H9 (cell line): Measurements from ENCODE around the gene CD53. TPM values are rescaled to one million over a fixed set of nuclear protein-coding genes. Genes with fewer than 3 reads are reported as not detected.

Source experiments
- DNase-seq: peaks from one replicate; pipeline ENCODE4 v3.0.0-alpha.2; 2017
- H2AFZ ChIP-seq: one replicate; pipeline ENCODE4 v1.6.1; 2013; ENCODE audit warnings: mild to moderate bottlenecking, low read length, control low read depth, moderate library complexity
- H2AK5ac ChIP-seq: 2 replicates; pipeline ENCODE4 v1.6.1; 2013; ENCODE audit warnings: low read length, control low read depth, mixed read lengths; ENCODE audit not compliant: insufficient read length
- H2BK120ac ChIP-seq: one replicate; pipeline ENCODE4 v1.6.1; 2013; ENCODE audit warnings: low read depth, mild to moderate bottlenecking, low read length, control low read depth, inconsistent platforms; ENCODE audit not compliant: poor library complexity, severe bottlenecking
- H2BK12ac ChIP-seq: 2 replicates; pipeline ENCODE4 v1.6.1; 2013; ENCODE audit warnings: low read length, control low read depth, mixed read lengths, low read depth; ENCODE audit not compliant: insufficient read length
- H2BK15ac ChIP-seq: 2 replicates; pipeline ENCODE4 v1.6.1; 2013; ENCODE audit warnings: low read depth, low read length, control low read depth
- H2BK20ac ChIP-seq: one replicate; pipeline ENCODE4 v1.6.1; 2013; ENCODE audit warnings: low read depth, mild to moderate bottlenecking, low read length, control low read depth, inconsistent platforms; ENCODE audit not compliant: poor library complexity, severe bottlenecking
- H2BK5ac ChIP-seq: 2 replicates; pipeline ENCODE4 v1.6.1; 2013; ENCODE audit warnings: low read length, control low read depth, mixed read lengths; ENCODE audit not compliant: insufficient read length
- H3K14ac ChIP-seq: 2 replicates; pipeline ENCODE4 v1.6.1; 2013; ENCODE audit warnings: low read length, control low read depth; ENCODE audit not compliant: insufficient read depth
- H3K18ac ChIP-seq: 2 replicates; pipeline ENCODE4 v1.6.1; 2013; ENCODE audit warnings: low read depth, mild to moderate bottlenecking, mixed read lengths, low read length, control low read depth; ENCODE audit not compliant: insufficient read length
- H3K23ac ChIP-seq: 2 replicates; pipeline ENCODE4 v1.6.1; 2013; ENCODE audit warnings: low read length, control low read depth, mixed read lengths, low read depth; ENCODE audit not compliant: insufficient read length
- H3K23me2 ChIP-seq: 2 replicates; pipeline ENCODE4 v1.6.1; 2013; ENCODE audit warnings: low read depth, mild to moderate bottlenecking, mixed read lengths, low read length, control low read depth; ENCODE audit not compliant: insufficient read length, poor library complexity, severe bottlenecking
- H3K27ac ChIP-seq: 2 replicates; pipeline ENCODE4 v1.5.1; 2013; ENCODE audit warnings: low read length, control low read depth, mixed read lengths, low read depth; ENCODE audit not compliant: insufficient read length
- H3K27me3 ChIP-seq: 2 replicates; pipeline ENCODE4 v1.6.1; 2013; ENCODE audit warnings: low read length, control low read depth, inconsistent platforms; ENCODE audit not compliant: insufficient read depth
- H3K4ac ChIP-seq: 2 replicates; pipeline ENCODE4 v1.6.1; 2013; ENCODE audit warnings: low read depth, mild to moderate bottlenecking, control low read depth, inconsistent platforms, low read length, moderate library complexity
- H3K4me1 ChIP-seq: 2 replicates; pipeline ENCODE4 v1.6.1; 2013; ENCODE audit warnings: low read length, control low read depth, inconsistent platforms; ENCODE audit not compliant: insufficient read depth
- H3K4me2 ChIP-seq: 2 replicates; pipeline ENCODE4 v1.6.1; 2013; ENCODE audit warnings: low read length, control low read depth, mixed read lengths; ENCODE audit not compliant: insufficient read length, insufficient read depth
- H3K56ac ChIP-seq: 2 replicates; pipeline ENCODE4 v1.6.1; 2013; ENCODE audit warnings: low read depth, mild to moderate bottlenecking, mixed read lengths, low read length, control low read depth; ENCODE audit not compliant: insufficient read length
- H3K79me1 ChIP-seq: 2 replicates; pipeline ENCODE4 v1.6.1; 2013; ENCODE audit warnings: low read depth, mild to moderate bottlenecking, moderate library complexity, low read length, control low read depth, inconsistent platforms; ENCODE audit not compliant: insufficient read depth, poor library complexity, severe bottlenecking
- H3K79me2 ChIP-seq: 2 replicates; pipeline ENCODE4 v1.6.1; 2013; ENCODE audit warnings: low read length, control low read depth, inconsistent platforms; ENCODE audit not compliant: insufficient read depth
- H3K9ac ChIP-seq: 2 replicates; pipeline ENCODE4 v1.6.1; 2013; ENCODE audit warnings: low read length, control low read depth, mixed read lengths; ENCODE audit not compliant: insufficient read length; ENCODE audit errors: extremely low read depth
- H3K9me3 ChIP-seq: one replicate; pipeline ENCODE4 v1.6.1; 2013; ENCODE audit warnings: low read depth, low read length, inconsistent platforms; ENCODE audit not compliant: control insufficient read depth
- H3T11ph ChIP-seq: one replicate; pipeline ENCODE4 v1.6.1; 2013; ENCODE audit warnings: mild to moderate bottlenecking, low read length, control low read depth, inconsistent platforms
- H4K20me1 ChIP-seq: one replicate; pipeline ENCODE4 v1.6.1; 2013; ENCODE audit not compliant: control insufficient read depth, insufficient read length, insufficient read depth
- H4K5ac ChIP-seq: 2 replicates; pipeline ENCODE4 v1.6.1; 2013; ENCODE audit warnings: low read depth, mild to moderate bottlenecking, mixed read lengths, low read length, control low read depth; ENCODE audit not compliant: insufficient read length
- H4K8ac ChIP-seq: replicated peaks from 2 replicates; pipeline ENCODE4 v1.6.1; 2013; ENCODE audit warnings: low read length, control low read depth, mixed read lengths, low read depth; ENCODE audit not compliant: insufficient read length
- H4K91ac ChIP-seq: 2 replicates; pipeline ENCODE4 v1.6.1; 2013; ENCODE audit warnings: low read depth, mild to moderate bottlenecking, moderate library complexity, mixed read lengths, low read length, control low read depth; ENCODE audit not compliant: insufficient read length
- H3K27ac Mint-ChIP-seq, 3 experiments: 2 replicates in 2 of 3; 3 replicates in 1 of 3; pipeline ENCODE4 v1.8.0; 2020 to 2021; ENCODE audit warnings: mixed read lengths in 3 of 3, mild to moderate bottlenecking in 1 of 3, moderate library complexity in 1 of 3
- H3K27me3 Mint-ChIP-seq: 2 replicates; pipeline ENCODE4 v1.8.0; 2021; ENCODE audit warnings: low read depth, mild to moderate bottlenecking, moderate library complexity, mixed read lengths
- H3K36me3 Mint-ChIP-seq, 3 experiments: 2 replicates in 2 of 3; 3 replicates in 1 of 3; pipeline ENCODE4 v1.8.0; 2020 to 2021; ENCODE audit warnings: low read depth in 3 of 3, mixed read lengths in 3 of 3; ENCODE audit not compliant: insufficient read depth in 1 of 3
- H3K4me1 Mint-ChIP-seq, 2 experiments: 2 replicates each; pipeline ENCODE4 v1.8.0; 2020; ENCODE audit warnings: mixed read lengths in 2 of 2
- H3K4me3 Mint-ChIP-seq, 2 experiments: 2 replicates in 1 of 2; 3 replicates in 1 of 2; pipeline ENCODE4 v1.8.0; 2020 to 2021; ENCODE audit warnings: mild to moderate bottlenecking in 2 of 2, mixed read lengths in 2 of 2, moderate library complexity in 1 of 2
- H3K9me3 Mint-ChIP-seq, 2 experiments: 2 replicates in 1 of 2; 3 replicates in 1 of 2; pipeline ENCODE4 v1.8.0; 2020; ENCODE audit warnings: mild to moderate bottlenecking in 2 of 2, mixed read lengths in 2 of 2, moderate library complexity in 1 of 2
- WGBS: extraction: QIAGEN DNeasy Blood & Tissue Kit; methylation state at CpG from one replicate; pipeline ENCODE4 v1.1.7; 2013; ENCODE audit warnings: missing lambda C conversion rate, low lambda C conversion rate, mixed read lengths; ENCODE audit not compliant: insufficient read length; ENCODE audit errors: extremely low coverage; 5-methylcytosine and 5-hydroxymethylcytosine counted together
- total RNA-seq: library from RNA; stranded (reverse); gene quantifications from 2 replicates; pipeline ENCODE4 v1.2.1, GENCODE V29; 2021
- TF ChIP-seq, protein P1 (sequence below): fragments of 200-600 bp; sonication (generic); conservative IDR thresholded peaks from 3 replicates; pipeline ENCODE4 v1.8.0; 2021; ENCODE audit warnings: antibody characterized with exemption, mild to moderate bottlenecking

Gene CD53
- total RNA-seq, 1 experiment from 2014 or later = 0.15 TPM

DNA sequence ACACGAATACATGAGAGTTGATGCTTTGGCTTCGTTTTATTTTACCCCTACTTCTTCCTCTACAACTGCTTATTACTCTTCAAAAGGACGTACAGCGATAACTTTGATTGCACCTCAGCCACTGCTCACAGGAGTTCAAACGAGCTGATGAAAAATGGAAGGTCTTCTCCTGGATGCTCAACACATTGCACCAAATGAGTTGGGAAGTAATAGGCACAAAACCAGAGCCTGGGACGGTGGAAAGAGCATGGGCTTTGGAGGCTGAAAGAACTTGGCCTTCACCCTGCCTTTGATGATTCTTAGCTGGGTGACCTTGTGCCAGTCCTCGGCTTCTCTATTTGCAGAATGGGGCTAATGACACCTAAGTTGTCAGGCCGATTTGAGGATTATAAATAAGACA, 4.8 kb downstream of the CD53 start:
- peaks cover 6 to 25% of the 10 kb centered on the region in 2 experiments; a peak in 4 of 5 replicates for H3K9me3 Mint-ChIP-seq
- Histone ChIP-seq H3K4ac (no peak overlapping the region), H3K18ac (no peak overlapping the region), H4K20me1 (no peaks in the 10 kb centered on the region), H4K5ac (no peak overlapping the region), H2BK5ac (no peak overlapping the region), H3K4me1 (no peaks in the 10 kb centered on the region), H3K27ac (no peak overlapping the region), H3T11ph (no peak overlapping the region), H3K27me3 (no peaks in the 10 kb centered on the region), H3K79me1 (no peaks in the 10 kb centered on the region), H3K9me3 (no peaks in the 10 kb centered on the region), H3K9ac (no peak overlapping the region), H2BK15ac (no peak overlapping the region), H3K56ac (no peak overlapping the region), H3K14ac (no peak overlapping the region), H3K4me2 (no peak overlapping the region), H3K23ac (no peak overlapping the region), H2AK5ac (no peak overlapping the region), H2BK120ac (no peak overlapping the region), H3K79me2 (no peaks in the 10 kb centered on the region), H4K91ac (no peak overlapping the region), H2BK12ac (no peak overlapping the region), H3K23me2 (no peaks in the 10 kb centered on the region), H4K8ac (no peak overlapping the region), H2AFZ (no peak overlapping the region), H2BK20ac (no peak overlapping the region)
- no peaks in the 10 kb centered on the region; the same call in 1 of the 2 replicates for H3K27me3 Mint-ChIP-seq
- H3K36me3 Mint-ChIP-seq = no peaks in the 10 kb centered on the region
- no peak overlapping the region for H3K4me3 Mint-ChIP-seq
- no peak for DNase-seq
- H3K4me1 Mint-ChIP-seq = peaks cover 0 to 4% of the 10 kb centered on the region in 2 experiments; a peak in 2 of 4 replicates
- WGBS = no CpG with 5 or more reads among the region's 8 CpGs
- TF ChIP-seq, protein P1, sequence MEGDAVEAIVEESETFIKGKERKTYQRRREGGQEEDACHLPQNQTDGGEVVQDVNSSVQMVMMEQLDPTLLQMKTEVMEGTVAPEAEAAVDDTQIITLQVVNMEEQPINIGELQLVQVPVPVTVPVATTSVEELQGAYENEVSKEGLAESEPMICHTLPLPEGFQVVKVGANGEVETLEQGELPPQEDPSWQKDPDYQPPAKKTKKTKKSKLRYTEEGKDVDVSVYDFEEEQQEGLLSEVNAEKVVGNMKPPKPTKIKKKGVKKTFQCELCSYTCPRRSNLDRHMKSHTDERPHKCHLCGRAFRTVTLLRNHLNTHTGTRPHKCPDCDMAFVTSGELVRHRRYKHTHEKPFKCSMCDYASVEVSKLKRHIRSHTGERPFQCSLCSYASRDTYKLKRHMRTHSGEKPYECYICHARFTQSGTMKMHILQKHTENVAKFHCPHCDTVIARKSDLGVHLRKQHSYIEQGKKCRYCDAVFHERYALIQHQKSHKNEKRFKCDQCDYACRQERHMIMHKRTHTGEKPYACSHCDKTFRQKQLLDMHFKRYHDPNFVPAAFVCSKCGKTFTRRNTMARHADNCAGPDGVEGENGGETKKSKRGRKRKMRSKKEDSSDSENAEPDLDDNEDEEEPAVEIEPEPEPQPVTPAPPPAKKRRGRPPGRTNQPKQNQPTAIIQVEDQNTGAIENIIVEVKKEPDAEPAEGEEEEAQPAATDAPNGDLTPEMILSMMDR = no peak
- no peak overlapping the region for H3K27ac Mint-ChIP-seq
